Right cardiac atrium (tissue), 5 donors: ENCODE data around the gene KRT35. TPM values are rescaled to one million over a fixed set of nuclear protein-coding genes. Genes with fewer than 3 reads are reported as not detected.

Experiments used
- ATAC-seq, 2 donors: fragments of 200-7000 bp; cut with Tn5 transposase; one replicate each; pipeline versions ENCODE4 v1.8.0 to v1.9.1; 2020; ENCODE audit warnings: moderate library complexity in 2 of 2, mild to moderate bottlenecking in 1 of 2
- DNase-seq, 3 donors: peaks; one replicate each; pipeline ENCODE4 v3.0.0-alpha.2; 2020
- H3K27ac ChIP-seq: one replicate; pipeline ENCODE4 v1.5.1; 2013; ENCODE audit warnings: mild to moderate bottlenecking, low read length, control low read depth, moderate library complexity
- H3K27me3 ChIP-seq: one replicate; pipeline ENCODE4 v1.6.1; 2013; ENCODE audit not compliant: control insufficient read depth, insufficient read depth
- H3K4me1 ChIP-seq: one replicate; pipeline ENCODE4 v1.6.1; 2013; ENCODE audit warnings: low read length; ENCODE audit not compliant: control insufficient read depth, insufficient read depth
- H3K4me3 ChIP-seq: one replicate; pipeline ENCODE4 v1.5.1; 2013; ENCODE audit warnings: low read length, control low read depth
- H3K9me3 ChIP-seq: one replicate; pipeline ENCODE4 v1.6.1; 2013; ENCODE audit warnings: low read length; ENCODE audit not compliant: control insufficient read depth
- WGBS: extraction: QIAGEN DNeasy Blood & Tissue Kit; methylation state at CpG from one replicate; pipeline ENCODE4 v1.1.7; 2013; 5-methylcytosine and 5-hydroxymethylcytosine counted together
- intact Hi-C, 4 donors: fragments of 100-400 bp; cut with DNase I; formaldehyde crosslinking; loops; one replicate each; pipeline versions ENCODE4 v1.11.0 to v1.14.0; 2022 to 2023
- polyA plus RNA-seq: library from polyadenylated mRNA; stranded (reverse); fragments of 200-250 nt; gene quantifications from one replicate; pipeline ENCODE4 v1.2.3, GENCODE V29; 2013
- total RNA-seq, 4 donors: library from RNA; stranded (reverse); fragmentation: NEBNext Ultra II Directional; extraction: Animal tissue kit (Norgen Biotek cat#: 25700); gene quantifications; one replicate each; pipeline ENCODE4 v1.2.1, GENCODE V29; 2021
- donor health status: healthy with polysubstance abuse.
- donor health status: DM: no; HTN: yes; CAD: no.
- donor health status: DM: no; HTN: no; CAD: no.
- donor health status: DM: no; HTN: yes; CAD: no; lungs with severe emphysema.
- donor health status: DM: yes; HTN: yes; CAD: no.

KRT35 gene
- total and polyA plus RNA-seq, 5 donors, result not detected

- ATAC-seq (no peak), DNase-seq (no peak)
- Histone ChIP-seq H3K9me3 (no peaks in the 10 kb centered on the region), H3K27me3 (no peaks in the 10 kb centered on the region), H3K27ac (no peak overlapping the region), H3K4me3 (no peak overlapping the region), H3K4me1 (no peaks in the 10 kb centered on the region)
- 50% methylated on average over 10 of the region's 10 CpGs for WGBS
- intact Hi-C loops, result no loop called here
Observed at GRCh38 chr17:41520821-41521521, 40.0 kb upstream of the KRT35 start.

- DNase-seq (no peak), ATAC-seq (no peak)
- no peaks in the 10 kb centered on the region for H3K27me3 ChIP-seq
- WGBS, result 24% methylated on average over 11 of the region's 11 CpGs
- no peak overlapping the region for H3K4me3 ChIP-seq
- H3K4me1 ChIP-seq, result no peaks in the 10 kb centered on the region
- intact Hi-C loops, result no loop called here
- H3K27ac ChIP-seq, result no peak overlapping the region
- H3K9me3 ChIP-seq, result no peaks in the 10 kb centered on the region
Observed at GRCh38 chr17:41519501-41520224, 38.7 kb upstream of the KRT35 start.

GRCh38 chr17:41518789-41519449 lies 38.0 kb upstream of the KRT35 start, which contains the start of gene KRT15:
Gene KRT15 (minus strand): TSS chr17:41518890. CDS start chr17:41518827, 63 bp downstream.
- DNase-seq (no peak), ATAC-seq (no peak)
- WGBS, result 53% methylated on average over 8 of the region's 8 CpGs
- Histone ChIP-seq H3K4me3 (no peak within 1 kb of the TSS), H3K9me3 (no peaks in the 10 kb centered on the region), H3K27me3 (no peaks in the 10 kb centered on the region), H3K4me1 (no peaks in the 10 kb centered on the region), H3K27ac (no peak within 1 kb of the TSS)
- intact Hi-C loops, result no loop called here

- no peak overlapping the region for H3K27ac ChIP-seq
- DNase-seq (no peak), ATAC-seq (no peak)
- intact Hi-C loops, result no loop called here
- H3K4me1 ChIP-seq, result no peaks in the 10 kb centered on the region
- no peaks in the 10 kb centered on the region for H3K27me3 ChIP-seq
- no peak overlapping the region for H3K4me3 ChIP-seq
- 93% methylated on average over 3 of the region's 3 CpGs for WGBS
- H3K9me3 ChIP-seq, result no peaks in the 10 kb centered on the region
Observed at GRCh38 chr17:41518031-41518430, 37.1 kb upstream of the KRT35 start.

- H3K9me3 ChIP-seq, result no peaks in the 10 kb centered on the region
- no peak overlapping the region for H3K4me3 ChIP-seq
- WGBS, result 82% methylated on average over 14 of the region's 14 CpGs
- intact Hi-C loops, result no loop called here
- no peak overlapping the region for H3K27ac ChIP-seq
- no peak for ATAC-seq
- H3K4me1 ChIP-seq, result no peaks in the 10 kb centered on the region
- no peaks in the 10 kb centered on the region for H3K27me3 ChIP-seq
- no peak for DNase-seq
Observed at GRCh38 chr17:41516830-41517283, 35.9 kb upstream of the KRT35 start.

- H3K4me3 ChIP-seq, result no peak overlapping the region
- no peaks in the 10 kb centered on the region for H3K4me1 ChIP-seq
- WGBS, result 87% methylated on average over 14 of the region's 14 CpGs
- no peak for ATAC-seq
- no peaks in the 10 kb centered on the region for H3K27me3 ChIP-seq
- no peak for DNase-seq
- no peaks in the 10 kb centered on the region for H3K9me3 ChIP-seq
- intact Hi-C loops, result no loop called here
- no peak overlapping the region for H3K27ac ChIP-seq
Observed at GRCh38 chr17:41516147-41516829, 35.3 kb upstream of the KRT35 start.

GRCh38 chr17:41513168-41513547 lies 32.2 kb upstream of the KRT35 start:
- DNase-seq (no peak), ATAC-seq (no peak)
- Histone ChIP-seq H3K4me1 (no peaks in the 10 kb centered on the region), H3K9me3 (no peaks in the 10 kb centered on the region), H3K27ac (no peak overlapping the region), H3K27me3 (no peaks in the 10 kb centered on the region), H3K4me3 (no peak overlapping the region)
- WGBS, result 73% methylated on average over 5 of the region's 5 CpGs
- intact Hi-C loops, result no loop called here

- intact Hi-C loops, result no loop called here
- ATAC-seq, result no peak
- H3K27ac ChIP-seq, result no peak overlapping the region
- no peak for DNase-seq
- WGBS, result 57% methylated on average over 7 of the region's 7 CpGs
- no peaks in the 10 kb centered on the region for H3K27me3 ChIP-seq
- H3K4me1 ChIP-seq, result no peaks in the 10 kb centered on the region
- H3K4me3 ChIP-seq, result no peak overlapping the region
- no peaks in the 10 kb centered on the region for H3K9me3 ChIP-seq
Observed at GRCh38 chr17:41512546-41513167, 31.7 kb upstream of the KRT35 start.

GRCh38 chr17:41511716-41512115 lies 30.8 kb upstream of the KRT35 start:
- Histone ChIP-seq H3K4me1 (no peaks in the 10 kb centered on the region), H3K4me3 (no peak overlapping the region), H3K27ac (no peak overlapping the region), H3K27me3 (no peaks in the 10 kb centered on the region), H3K9me3 (no peaks in the 10 kb centered on the region)
- intact Hi-C loops, result no loop called here
- no peak for DNase-seq
- no peak for ATAC-seq
- 75% methylated on average over 10 of the region's 10 CpGs for WGBS

GRCh38 chr17:41511116-41511515 lies 30.2 kb upstream of the KRT35 start:
- H3K4me3 ChIP-seq, result no peak overlapping the region
- H3K27ac ChIP-seq, result no peak overlapping the region
- no peaks in the 10 kb centered on the region for H3K4me1 ChIP-seq
- intact Hi-C loops, result no loop called here
- H3K9me3 ChIP-seq, result no peaks in the 10 kb centered on the region
- ATAC-seq (peak in 1 of 2 donors; percentile 57), DNase-seq (no peak)
- H3K27me3 ChIP-seq, result no peaks in the 10 kb centered on the region
- 57% methylated on average over 4 of the region's 4 CpGs for WGBS
